Lower leg skin (tissue), 3 donors: Measurements from ENCODE around the gene SMIM7.

ENCODE experiments used
- POLR2A ChIP-seq, 2 donors: fragments of 450-650 bp; IDR thresholded peaks; one replicate each; pipeline ENCODE4 v1.6.1; 2016 to 2017; ENCODE audit warnings: antibody characterized with exemption in 2 of 2, mild to moderate bottlenecking in 1 of 2, moderate library complexity in 1 of 2
- TF ChIP-seq, protein P1 (sequence below), 3 donors: fragments of 450-650 bp; IDR thresholded peaks; one replicate each; pipeline ENCODE4 v1.5.1; 2016; ENCODE audit warnings: antibody characterized with exemption in 3 of 3, mild to moderate bottlenecking in 3 of 3, moderate library complexity in 2 of 3

DNA sequence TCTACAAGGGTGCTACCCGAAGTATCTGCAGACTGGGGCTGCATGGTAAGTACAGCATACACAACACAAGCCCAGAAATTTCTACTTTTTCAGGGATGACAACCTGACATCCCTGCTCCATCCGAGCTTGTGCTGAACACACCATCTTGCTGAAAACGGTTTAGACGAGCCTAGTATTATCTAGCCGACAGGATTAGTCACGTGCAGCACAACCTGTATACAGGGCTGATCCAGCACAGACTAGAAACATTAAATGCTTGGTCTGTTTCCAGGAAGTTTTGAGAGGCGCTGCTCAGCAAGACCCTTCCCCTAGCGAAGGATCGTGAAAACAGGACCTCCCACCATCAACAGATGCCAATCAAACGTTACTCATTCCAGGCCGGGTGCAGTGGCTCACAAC, 4.2 kb downstream of the SMIM7 start:
- TF ChIP-seq, protein P1, sequence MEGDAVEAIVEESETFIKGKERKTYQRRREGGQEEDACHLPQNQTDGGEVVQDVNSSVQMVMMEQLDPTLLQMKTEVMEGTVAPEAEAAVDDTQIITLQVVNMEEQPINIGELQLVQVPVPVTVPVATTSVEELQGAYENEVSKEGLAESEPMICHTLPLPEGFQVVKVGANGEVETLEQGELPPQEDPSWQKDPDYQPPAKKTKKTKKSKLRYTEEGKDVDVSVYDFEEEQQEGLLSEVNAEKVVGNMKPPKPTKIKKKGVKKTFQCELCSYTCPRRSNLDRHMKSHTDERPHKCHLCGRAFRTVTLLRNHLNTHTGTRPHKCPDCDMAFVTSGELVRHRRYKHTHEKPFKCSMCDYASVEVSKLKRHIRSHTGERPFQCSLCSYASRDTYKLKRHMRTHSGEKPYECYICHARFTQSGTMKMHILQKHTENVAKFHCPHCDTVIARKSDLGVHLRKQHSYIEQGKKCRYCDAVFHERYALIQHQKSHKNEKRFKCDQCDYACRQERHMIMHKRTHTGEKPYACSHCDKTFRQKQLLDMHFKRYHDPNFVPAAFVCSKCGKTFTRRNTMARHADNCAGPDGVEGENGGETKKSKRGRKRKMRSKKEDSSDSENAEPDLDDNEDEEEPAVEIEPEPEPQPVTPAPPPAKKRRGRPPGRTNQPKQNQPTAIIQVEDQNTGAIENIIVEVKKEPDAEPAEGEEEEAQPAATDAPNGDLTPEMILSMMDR (IDR thresholded peaks at IDR 0.05): no peak
- no peak for TF ChIP-seq POLR2A (IDR thresholded peaks at IDR 0.05)
